ENCODE results near the gene CELA2A. TPM values are rescaled to one million over a fixed set of nuclear protein-coding genes. Genes with fewer than 3 reads are reported as not detected.
"Not testable (repeated sequence)": the region's sequence is repeated elsewhere in the genome, so short reads cannot be mapped to it uniquely, and the experiment has no call there.

Gene CELA2A
- total and polyA plus RNA-seq, 4 donors: 0.11 to 1.5 (median 0.20) TPM; not detected in 1

DNA sequence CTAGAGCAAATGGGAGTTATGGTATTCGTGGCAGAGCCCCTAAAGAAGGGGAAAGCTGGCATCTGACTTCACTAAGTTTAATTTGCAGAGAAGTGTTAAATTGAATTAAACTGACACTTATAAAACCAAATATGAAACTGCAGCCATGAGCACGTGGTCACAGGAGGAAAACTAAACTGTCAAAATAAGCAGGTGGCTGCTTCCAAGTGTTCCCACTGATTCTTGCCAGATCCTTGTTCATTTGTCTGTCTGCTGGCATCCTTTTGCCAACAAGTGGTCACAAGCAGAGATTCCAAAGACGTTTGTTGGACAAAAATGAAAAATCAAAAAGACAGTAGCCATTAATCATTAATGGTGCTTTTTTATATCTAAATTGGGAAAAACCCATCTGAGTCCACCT is 12.8 kb downstream of the CELA2A start:
- Histone ChIP-seq H3K4me3 (no peak overlapping the region), H3K27me3 (ENCODE audit: control insufficient read depth in 3 of 3, insufficient read depth in 3 of 3, low read length in 2 of 3) (no peaks in the 10 kb centered on the region), H3K4me1 (ENCODE audit: control insufficient read depth in 5 of 5, insufficient read depth in 5 of 5, low read length in 5 of 5) (no peaks in the 10 kb centered on the region), H3K9me3 (ENCODE audit: control insufficient read depth in 4 of 4, insufficient read depth in 3 of 4, low read length in 3 of 4) (no peaks in the 10 kb centered on the region), H3K36me3 (ENCODE audit: control insufficient read depth in 4 of 4, insufficient read depth in 4 of 4, low read length in 4 of 4) (no peaks in the 10 kb centered on the region), H3K27ac (ENCODE audit: low read depth in 1 of 2, low read length in 1 of 2) (no peak overlapping the region), H3K9ac (ENCODE audit: insufficient read depth in 1 of 2, low read length in 2 of 2) (no peak overlapping the region)
- ATAC-seq (ENCODE audit: insufficient read depth, low FRiP score) (no peak), DNase-seq (no peak)
- WGBS, 2 donors: 53 to 75% methylated on average over 3 of the region's 3 CpGs
- TF ChIP-seq, protein P1, sequence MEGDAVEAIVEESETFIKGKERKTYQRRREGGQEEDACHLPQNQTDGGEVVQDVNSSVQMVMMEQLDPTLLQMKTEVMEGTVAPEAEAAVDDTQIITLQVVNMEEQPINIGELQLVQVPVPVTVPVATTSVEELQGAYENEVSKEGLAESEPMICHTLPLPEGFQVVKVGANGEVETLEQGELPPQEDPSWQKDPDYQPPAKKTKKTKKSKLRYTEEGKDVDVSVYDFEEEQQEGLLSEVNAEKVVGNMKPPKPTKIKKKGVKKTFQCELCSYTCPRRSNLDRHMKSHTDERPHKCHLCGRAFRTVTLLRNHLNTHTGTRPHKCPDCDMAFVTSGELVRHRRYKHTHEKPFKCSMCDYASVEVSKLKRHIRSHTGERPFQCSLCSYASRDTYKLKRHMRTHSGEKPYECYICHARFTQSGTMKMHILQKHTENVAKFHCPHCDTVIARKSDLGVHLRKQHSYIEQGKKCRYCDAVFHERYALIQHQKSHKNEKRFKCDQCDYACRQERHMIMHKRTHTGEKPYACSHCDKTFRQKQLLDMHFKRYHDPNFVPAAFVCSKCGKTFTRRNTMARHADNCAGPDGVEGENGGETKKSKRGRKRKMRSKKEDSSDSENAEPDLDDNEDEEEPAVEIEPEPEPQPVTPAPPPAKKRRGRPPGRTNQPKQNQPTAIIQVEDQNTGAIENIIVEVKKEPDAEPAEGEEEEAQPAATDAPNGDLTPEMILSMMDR (IDR thresholded peaks at IDR 0.05; ENCODE audit: control extremely low read depth, extremely low read depth): no peak

DNA sequence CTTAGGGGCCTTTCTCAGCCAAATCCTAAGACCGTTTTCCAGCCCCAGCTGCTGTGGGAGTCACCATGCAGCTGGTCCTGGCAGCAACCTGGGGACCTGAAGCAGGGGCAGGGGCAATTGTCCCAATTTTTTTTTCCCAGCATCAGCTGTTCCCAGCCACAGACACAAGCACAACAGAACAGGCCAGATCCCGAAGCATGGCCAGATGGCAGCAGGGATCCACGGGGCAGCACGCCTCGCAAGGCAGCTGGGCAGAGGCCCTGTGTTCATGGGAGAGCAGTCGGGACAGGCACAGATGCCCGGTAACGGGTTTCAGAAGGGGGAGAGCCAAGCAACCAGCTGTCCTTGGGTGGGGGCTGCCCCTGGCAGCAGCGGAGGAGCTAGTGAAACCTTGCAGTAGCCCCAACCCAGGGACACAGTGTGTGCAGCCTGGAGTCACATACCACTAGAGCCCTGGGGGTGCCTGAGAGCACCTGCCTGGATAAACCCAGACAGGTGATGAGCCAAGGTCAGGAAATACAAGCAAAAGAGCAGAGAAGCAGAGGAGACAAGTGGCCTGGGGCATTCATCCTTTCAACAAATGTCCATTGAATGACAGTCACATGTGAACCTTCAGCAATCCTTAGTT is 13.4 kb downstream of the CELA2A start:
- ATAC-seq (ENCODE audit: insufficient read depth, low FRiP score); H3K4me1 ChIP-seq (ENCODE audit: control insufficient read depth in 5 of 5, insufficient read depth in 5 of 5, low read length in 5 of 5); H3K27me3 ChIP-seq (ENCODE audit: control insufficient read depth in 3 of 3, insufficient read depth in 3 of 3, low read length in 2 of 3); DNase-seq; H3K9ac ChIP-seq (ENCODE audit: insufficient read depth in 1 of 2, low read length in 2 of 2); H3K36me3 ChIP-seq (ENCODE audit: control insufficient read depth in 4 of 4, insufficient read depth in 4 of 4, low read length in 4 of 4); H3K9me3 ChIP-seq (ENCODE audit: control insufficient read depth in 4 of 4, insufficient read depth in 3 of 4, low read length in 3 of 4); H3K4me3 ChIP-seq; H3K27ac ChIP-seq (ENCODE audit: low read depth in 1 of 2, low read length in 1 of 2): not testable (repeated sequence)
- 80 to 86% methylated on average over 9 of the region's 9 CpGs for WGBS, 2 donors

DNA sequence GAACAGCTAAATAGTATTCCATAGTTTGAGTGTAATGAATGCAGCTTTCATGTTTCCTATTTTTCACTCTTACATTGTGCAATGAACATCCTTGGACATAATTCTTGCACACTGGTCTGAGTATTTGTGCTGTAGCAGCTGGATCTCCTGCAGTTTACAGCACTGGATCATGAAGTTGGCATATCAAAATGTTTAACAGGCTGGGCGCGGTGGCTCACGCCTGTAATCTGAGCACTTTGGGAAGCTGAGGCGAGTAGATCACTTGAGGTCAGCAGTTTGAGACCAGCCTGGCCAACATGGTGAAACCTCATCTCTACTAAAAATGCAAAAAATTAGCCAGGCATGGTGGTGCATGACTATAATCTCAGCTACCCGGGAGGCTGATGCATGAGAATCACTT is 14.5 kb downstream of the CELA2A start:
- H3K36me3 ChIP-seq (ENCODE audit: control insufficient read depth in 4 of 4, insufficient read depth in 4 of 4, low read length in 4 of 4); H3K27me3 ChIP-seq (ENCODE audit: control insufficient read depth in 3 of 3, insufficient read depth in 3 of 3, low read length in 2 of 3); H3K4me3 ChIP-seq; H3K4me1 ChIP-seq (ENCODE audit: control insufficient read depth in 5 of 5, insufficient read depth in 5 of 5, low read length in 5 of 5); DNase-seq; H3K27ac ChIP-seq (ENCODE audit: low read depth in 1 of 2, low read length in 1 of 2); H3K9me3 ChIP-seq (ENCODE audit: control insufficient read depth in 4 of 4, insufficient read depth in 3 of 4, low read length in 3 of 4); ATAC-seq (ENCODE audit: insufficient read depth, low FRiP score); H3K9ac ChIP-seq (ENCODE audit: insufficient read depth in 1 of 2, low read length in 2 of 2): not testable (repeated sequence)
- 89 to 96% methylated on average over 5 of the region's 5 CpGs for WGBS, 2 donors

DNA sequence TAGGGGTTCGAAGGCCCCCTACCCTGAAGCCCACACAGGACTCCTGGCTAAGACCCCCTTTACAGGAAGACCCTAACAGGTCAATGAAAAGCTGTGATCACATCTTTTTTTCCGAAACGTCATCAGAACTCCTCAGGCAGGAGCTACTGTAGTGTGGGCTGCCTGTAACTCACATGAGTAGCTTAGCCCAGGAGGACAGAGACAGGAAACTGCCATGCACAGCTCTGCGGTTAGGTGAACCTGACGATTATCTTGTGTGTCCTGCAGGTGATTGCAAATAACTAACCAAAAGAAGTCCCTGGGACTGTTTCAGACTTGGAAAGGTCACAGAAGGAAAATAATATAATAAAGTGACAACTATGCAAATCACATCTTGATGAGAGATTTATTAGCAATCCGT is 15.2 kb downstream of the CELA2A start:
- H3K4me1 ChIP-seq (ENCODE audit: control insufficient read depth in 5 of 5, insufficient read depth in 5 of 5, low read length in 5 of 5): peaks cover 0 to 16% (median 2%) of the 10 kb centered on the region in 5 donors
- not testable (repeated sequence) for H3K9ac ChIP-seq (ENCODE audit: insufficient read depth in 1 of 2, low read length in 2 of 2); H3K9me3 ChIP-seq (ENCODE audit: control insufficient read depth in 4 of 4, insufficient read depth in 3 of 4, low read length in 3 of 4); H3K27ac ChIP-seq (ENCODE audit: low read depth in 1 of 2, low read length in 1 of 2); H3K36me3 ChIP-seq (ENCODE audit: control insufficient read depth in 4 of 4, insufficient read depth in 4 of 4, low read length in 4 of 4); H3K27me3 ChIP-seq (ENCODE audit: control insufficient read depth in 3 of 3, insufficient read depth in 3 of 3, low read length in 2 of 3); ATAC-seq (ENCODE audit: insufficient read depth, low FRiP score); H3K4me3 ChIP-seq; DNase-seq
- WGBS, 2 donors: 82% methylated on average over 6 of the region's 6 CpGs

DNA sequence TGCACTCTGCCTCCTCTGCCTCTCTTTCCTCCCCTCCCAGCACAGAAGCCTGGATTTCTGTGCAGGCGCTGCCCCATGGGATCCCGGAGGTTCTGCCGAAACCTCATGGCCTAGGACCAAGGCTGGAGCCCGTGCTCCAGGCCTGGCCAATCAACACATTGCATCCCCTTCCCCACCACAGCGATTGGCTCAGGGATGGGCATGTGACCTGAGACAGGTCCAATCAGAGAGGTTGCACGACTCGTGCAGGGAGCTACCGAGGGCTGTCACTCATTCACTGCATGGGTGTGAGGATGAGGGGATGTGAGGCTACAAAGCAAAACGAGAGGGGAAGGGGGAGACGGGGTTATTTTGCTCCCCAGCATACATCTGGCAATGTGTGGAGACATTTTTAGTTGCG is 16.1 kb downstream of the CELA2A start:
- no peak for DNase-seq
- no peak overlapping the region for H3K9ac ChIP-seq (ENCODE audit: insufficient read depth in 1 of 2, low read length in 2 of 2)
- H3K4me3 ChIP-seq: no peak overlapping the region
- no peak overlapping the region for H3K27ac ChIP-seq (ENCODE audit: low read depth in 1 of 2, low read length in 1 of 2)
- no peak for ATAC-seq (ENCODE audit: insufficient read depth, low FRiP score)
- 92 to 95% methylated on average over 11 of the region's 11 CpGs for WGBS, 2 donors
- H3K36me3 ChIP-seq (ENCODE audit: control insufficient read depth in 4 of 4, insufficient read depth in 4 of 4, low read length in 4 of 4): no peaks in the 10 kb centered on the region
- H3K9me3 ChIP-seq (ENCODE audit: control insufficient read depth in 4 of 4, insufficient read depth in 3 of 4, low read length in 3 of 4): no peaks in the 10 kb centered on the region
- TF ChIP-seq, protein P1 (IDR thresholded peaks at IDR 0.05; ENCODE audit: control extremely low read depth, extremely low read depth): no peak
- peaks cover 0 to 21% (median 2%) of the 10 kb centered on the region in 5 donors for H3K4me1 ChIP-seq (ENCODE audit: control insufficient read depth in 5 of 5, insufficient read depth in 5 of 5, low read length in 5 of 5)
- H3K27me3 ChIP-seq (ENCODE audit: control insufficient read depth in 3 of 3, insufficient read depth in 3 of 3, low read length in 2 of 3): no peaks in the 10 kb centered on the region
